ENCODE measurements around the gene SLC1A1.

The SLC1A1 gene

DNA sequence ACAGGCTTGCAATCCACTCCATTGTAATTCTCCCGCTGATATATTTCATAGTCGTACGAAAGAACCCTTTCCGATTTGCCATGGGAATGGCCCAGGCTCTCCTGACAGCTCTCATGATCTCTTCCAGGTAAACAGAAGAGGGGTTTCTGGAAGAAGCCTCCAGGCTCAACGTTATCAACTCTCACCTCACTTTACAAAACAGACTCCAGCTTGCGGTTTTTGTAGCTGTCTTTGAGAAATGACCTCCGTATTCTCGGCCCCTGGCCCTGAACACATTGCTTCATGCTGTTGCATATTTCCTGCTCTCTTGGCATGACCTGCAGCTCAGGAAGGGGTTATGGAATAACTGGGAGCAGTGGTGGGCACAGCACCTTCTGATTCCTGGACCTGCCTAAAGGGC, 85.7 kb downstream of the SLC1A1 start:
- CTCF ChIA-PET: interaction anchor here (1.4 kb wide), 1 partner anchor 9 kb away, joined by 4 read pairs; no protein-coding TSS in a partner anchor
- TF ChIP-seq, protein P1, sequence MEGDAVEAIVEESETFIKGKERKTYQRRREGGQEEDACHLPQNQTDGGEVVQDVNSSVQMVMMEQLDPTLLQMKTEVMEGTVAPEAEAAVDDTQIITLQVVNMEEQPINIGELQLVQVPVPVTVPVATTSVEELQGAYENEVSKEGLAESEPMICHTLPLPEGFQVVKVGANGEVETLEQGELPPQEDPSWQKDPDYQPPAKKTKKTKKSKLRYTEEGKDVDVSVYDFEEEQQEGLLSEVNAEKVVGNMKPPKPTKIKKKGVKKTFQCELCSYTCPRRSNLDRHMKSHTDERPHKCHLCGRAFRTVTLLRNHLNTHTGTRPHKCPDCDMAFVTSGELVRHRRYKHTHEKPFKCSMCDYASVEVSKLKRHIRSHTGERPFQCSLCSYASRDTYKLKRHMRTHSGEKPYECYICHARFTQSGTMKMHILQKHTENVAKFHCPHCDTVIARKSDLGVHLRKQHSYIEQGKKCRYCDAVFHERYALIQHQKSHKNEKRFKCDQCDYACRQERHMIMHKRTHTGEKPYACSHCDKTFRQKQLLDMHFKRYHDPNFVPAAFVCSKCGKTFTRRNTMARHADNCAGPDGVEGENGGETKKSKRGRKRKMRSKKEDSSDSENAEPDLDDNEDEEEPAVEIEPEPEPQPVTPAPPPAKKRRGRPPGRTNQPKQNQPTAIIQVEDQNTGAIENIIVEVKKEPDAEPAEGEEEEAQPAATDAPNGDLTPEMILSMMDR (IDR thresholded peaks at IDR 0.05; ENCODE audit: insufficient read depth, low read length, missing control alignments): no peak
- DNase-seq (ENCODE audit: low read depth, low spot score): no peak
- no peak overlapping the region for H3K4me3 ChIP-seq (ENCODE audit: low read depth, low read length)
- POLR2A ChIA-PET: no interaction called here

DNA sequence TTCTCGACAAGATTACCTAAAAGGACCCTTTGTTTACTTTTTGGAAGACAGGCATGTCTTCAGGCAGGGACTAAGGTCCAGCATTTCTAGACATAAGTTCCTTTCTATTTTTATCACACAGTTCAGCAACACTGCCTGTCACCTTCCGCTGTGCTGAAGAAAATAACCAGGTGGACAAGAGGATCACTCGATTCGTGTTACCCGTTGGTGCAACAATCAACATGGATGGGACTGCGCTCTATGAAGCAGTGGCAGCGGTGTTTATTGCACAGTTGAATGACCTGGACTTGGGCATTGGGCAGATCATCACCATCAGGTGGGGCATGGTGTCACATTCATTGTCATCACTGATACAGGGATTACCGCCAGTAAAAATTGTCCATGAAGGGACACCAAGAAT, 86.2 kb downstream of the SLC1A1 start:
- CTCF ChIA-PET: no interaction called here

DNA sequence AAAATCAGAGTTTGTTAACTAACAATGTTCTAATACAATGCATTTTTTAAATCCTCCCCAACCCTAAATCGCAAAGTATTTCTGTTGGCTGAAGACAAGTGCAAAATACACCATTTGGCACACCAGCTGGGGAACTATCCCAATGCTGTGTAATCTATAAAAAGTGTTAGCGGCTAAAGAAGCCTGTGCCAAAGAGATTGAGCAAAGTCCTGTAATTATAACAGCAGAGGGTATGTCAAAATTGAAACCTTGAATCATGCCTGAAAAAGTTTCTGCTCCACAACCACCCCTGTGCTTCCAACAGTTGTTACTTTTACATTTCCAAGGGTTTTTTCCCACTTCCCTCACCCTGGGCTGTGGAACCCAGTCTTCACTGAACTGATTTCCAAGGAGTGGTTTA, 88.7 kb downstream of the SLC1A1 start:
- CTCF ChIA-PET: no interaction called here

More for the DNA sequence above, 86.2 kb downstream of the SLC1A1 start:
- no peak for DNase-seq (ENCODE audit: low read depth, low spot score)
- H3K4me3 ChIP-seq (ENCODE audit: low read depth, low read length): no peak overlapping the region
- POLR2A ChIA-PET: no interaction called here
- TF ChIP-seq, protein P1 (IDR thresholded peaks at IDR 0.05; ENCODE audit: insufficient read depth, low read length, missing control alignments): no peak

DNA sequence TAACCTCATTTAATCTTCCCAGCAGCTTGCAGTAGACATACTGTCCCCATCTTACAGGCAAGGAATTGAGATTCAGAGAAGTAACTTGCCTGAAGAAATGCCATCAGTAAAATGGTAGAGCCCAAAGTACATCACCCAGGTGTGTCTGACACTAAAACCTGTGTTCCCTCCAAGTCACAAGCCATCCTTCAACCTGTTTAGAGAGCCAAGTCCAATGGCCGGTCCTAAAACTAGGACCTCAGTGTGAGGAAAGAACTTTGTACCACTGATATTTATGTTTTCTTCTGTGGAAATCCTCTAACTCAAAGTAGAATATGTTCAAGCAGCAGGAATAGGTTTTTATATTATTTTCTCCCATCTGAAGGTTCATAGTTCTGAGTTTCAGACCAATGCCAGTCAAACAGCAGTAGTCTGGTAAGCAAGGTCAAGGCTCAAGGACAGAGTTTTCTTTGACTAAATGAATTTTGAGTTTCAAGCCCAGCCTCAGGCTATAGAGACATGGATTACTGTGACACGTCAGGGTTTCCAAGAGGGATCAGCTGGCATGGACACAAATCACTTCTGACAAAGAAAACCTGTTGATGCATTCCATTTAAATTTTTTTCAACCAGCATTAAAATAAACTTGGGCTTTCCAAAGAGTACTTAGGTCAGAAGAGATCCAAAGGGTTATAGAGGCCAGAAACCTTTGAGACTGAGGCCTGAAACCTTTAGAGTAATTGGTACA, 90.9 kb downstream of the SLC1A1 start:
- ChIA-PET CTCF (interaction anchor here (1.1 to 1.2 kb wide), 2 partner anchors 12 to 23 kb away, joined by 3 to 4 read pairs; no protein-coding TSS in a partner anchor), POLR2A (no interaction called here)
- no peak overlapping the region for H3K4me3 ChIP-seq (ENCODE audit: low read depth, low read length)
- DNase-seq (ENCODE audit: low read depth, low spot score): no peak
- TF ChIP-seq, protein P1 (IDR thresholded peaks at IDR 0.05; ENCODE audit: insufficient read depth, low read length, missing control alignments): no peak

More for the DNA sequence above, 88.7 kb downstream of the SLC1A1 start:
- TF ChIP-seq, protein P1 (IDR thresholded peaks at IDR 0.05; ENCODE audit: insufficient read depth, low read length, missing control alignments): no peak
- no peak for DNase-seq (ENCODE audit: low read depth, low spot score)
- H3K4me3 ChIP-seq (ENCODE audit: low read depth, low read length): no peak overlapping the region
- POLR2A ChIA-PET: no interaction called here

DNA sequence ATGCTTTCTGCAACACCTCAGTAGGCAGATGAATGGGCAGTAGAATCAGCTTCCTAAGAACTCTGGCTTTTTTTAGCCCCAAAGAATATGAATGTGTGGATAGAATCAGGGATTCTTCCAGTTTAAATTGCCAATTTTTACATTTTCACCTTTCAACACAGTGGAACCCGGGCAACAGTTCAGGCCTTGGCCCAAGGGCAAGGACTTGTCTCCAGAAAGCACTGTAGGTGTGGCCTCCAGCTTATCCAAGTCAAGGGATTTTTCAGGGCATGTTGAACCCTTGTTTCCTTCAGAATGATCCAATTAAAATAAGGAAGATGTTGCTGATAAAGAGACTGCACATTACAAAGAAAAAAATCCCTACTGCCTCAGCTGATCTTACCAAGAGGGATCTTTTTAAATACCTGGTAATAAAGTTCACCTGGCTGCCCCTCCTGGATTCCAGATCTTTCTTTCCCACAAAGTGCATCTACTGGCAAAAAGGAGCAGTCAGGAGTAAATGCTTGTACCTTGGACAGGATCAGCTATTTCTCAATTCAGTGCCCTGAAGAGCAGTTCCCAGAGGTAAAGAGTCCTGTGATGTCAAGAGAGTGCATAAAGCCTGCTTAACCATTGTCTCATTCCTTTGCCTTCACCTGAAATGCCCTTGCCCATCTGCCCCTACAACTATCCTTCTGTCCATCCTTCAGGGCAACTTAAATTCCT, 91.7 kb downstream of the SLC1A1 start:
- POLR2A ChIA-PET: no interaction called here
- H3K4me3 ChIP-seq (ENCODE audit: low read depth, low read length): no peak overlapping the region
- no peak for DNase-seq (ENCODE audit: low read depth, low spot score)
- CTCF ChIA-PET: no interaction called here
- TF ChIP-seq, protein P1 (IDR thresholded peaks at IDR 0.05; ENCODE audit: insufficient read depth, low read length, missing control alignments): no peak

DNA sequence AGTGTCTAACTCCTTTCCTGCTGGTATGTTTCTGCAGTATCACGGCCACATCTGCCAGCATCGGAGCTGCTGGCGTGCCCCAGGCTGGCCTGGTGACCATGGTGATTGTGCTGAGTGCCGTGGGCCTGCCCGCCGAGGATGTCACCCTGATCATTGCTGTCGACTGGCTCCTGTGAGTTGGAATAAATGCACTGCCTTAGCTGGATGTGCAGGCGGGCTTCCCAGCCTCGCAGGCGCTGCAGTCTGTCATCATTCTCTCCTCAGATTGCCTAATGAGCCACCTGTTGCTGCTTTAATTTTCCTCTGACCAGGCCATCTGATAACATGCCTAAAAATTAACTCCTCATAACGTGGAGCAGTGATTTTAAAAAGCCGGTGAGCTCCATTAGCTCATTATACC, 92.7 kb downstream of the SLC1A1 start:
- POLR2A ChIA-PET: interaction anchor here (0.5 kb wide), 1 partner anchor 16 kb away, joined by 3 read pairs; no protein-coding TSS in a partner anchor
- TF ChIP-seq, protein P1 (IDR thresholded peaks at IDR 0.05; ENCODE audit: insufficient read depth, low read length, missing control alignments): no peak
- no peak overlapping the region for H3K4me3 ChIP-seq (ENCODE audit: low read depth, low read length)
- no peak for DNase-seq (ENCODE audit: low read depth, low spot score)
- CTCF ChIA-PET: no interaction called here

Data from AG04449 (cell line).